22Rv1 (cell line): ENCODE data around the gene IGSF21.

Source experiments
- H3K27ac ChIP-seq: fragments of 450-650 bp; 2 replicates; pipeline ENCODE4 v1.5.1; 2017
- ZFX ChIP-seq: fragments of 450-650 bp; IDR thresholded peaks from 2 replicates; pipeline ENCODE4 v1.6.1; 2017; ENCODE audit warnings: antibody characterized with exemption, borderline replicate concordance
- TF ChIP-seq, protein P1 (sequence below): fragments of 450-650 bp; IDR thresholded peaks from 2 replicates; pipeline ENCODE4 v1.5.1; 2017; ENCODE audit warnings: mild to moderate bottlenecking

The IGSF21 gene

DNA sequence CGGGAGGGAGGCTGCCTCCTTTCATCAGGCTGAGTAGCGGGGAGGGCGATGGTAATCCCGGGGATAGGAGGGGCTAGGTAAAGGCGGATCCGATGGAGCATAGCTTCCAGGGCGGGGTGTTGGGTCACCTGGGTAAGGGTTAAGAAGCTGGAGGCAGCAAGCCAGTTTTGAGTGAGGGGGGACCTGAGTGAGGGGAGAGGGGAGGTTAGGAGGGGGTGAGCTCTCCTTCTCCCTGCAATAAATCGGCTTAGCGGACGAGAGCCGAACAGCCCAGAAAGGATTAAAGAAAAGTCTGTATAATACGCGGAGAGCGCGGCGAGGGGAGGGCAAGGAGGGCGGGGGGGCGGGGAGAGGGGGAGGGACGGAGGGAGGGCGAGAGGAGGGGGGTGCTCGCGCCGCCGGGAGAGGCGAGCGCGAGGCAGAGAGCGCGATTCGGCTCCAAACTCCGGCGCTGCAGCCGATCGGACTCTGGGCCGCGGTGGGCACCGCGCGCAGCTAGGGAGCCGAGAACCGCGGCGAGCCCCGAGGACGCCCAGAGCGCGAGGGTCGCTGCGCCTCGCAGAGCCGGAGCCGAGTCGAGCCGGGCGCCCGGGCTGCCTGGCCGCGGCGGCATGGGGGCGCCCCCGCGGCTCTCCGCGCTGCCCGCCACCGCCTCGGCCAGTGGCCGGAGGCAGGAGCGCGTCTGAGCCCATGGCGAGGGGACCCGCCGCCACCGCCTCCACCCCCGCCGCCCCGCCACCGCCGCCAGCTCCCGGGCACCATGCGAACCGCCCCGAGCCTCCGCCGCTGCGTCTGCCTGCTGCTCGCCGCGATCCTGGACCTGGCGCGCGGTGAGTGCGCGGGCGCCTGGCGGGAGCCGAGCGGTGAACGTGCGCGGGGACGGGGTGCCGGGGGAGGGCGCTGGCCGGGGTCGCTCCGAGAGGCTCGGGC lies at the start of gene IGSF21:
TSS of gene IGSF21 (plus strand) at position 430 of the 930 bp plus-strand sequence. CDS start at position 761, 331 bp downstream.
- TF ChIP-seq ZFX: no peak
- TF ChIP-seq, protein P1, sequence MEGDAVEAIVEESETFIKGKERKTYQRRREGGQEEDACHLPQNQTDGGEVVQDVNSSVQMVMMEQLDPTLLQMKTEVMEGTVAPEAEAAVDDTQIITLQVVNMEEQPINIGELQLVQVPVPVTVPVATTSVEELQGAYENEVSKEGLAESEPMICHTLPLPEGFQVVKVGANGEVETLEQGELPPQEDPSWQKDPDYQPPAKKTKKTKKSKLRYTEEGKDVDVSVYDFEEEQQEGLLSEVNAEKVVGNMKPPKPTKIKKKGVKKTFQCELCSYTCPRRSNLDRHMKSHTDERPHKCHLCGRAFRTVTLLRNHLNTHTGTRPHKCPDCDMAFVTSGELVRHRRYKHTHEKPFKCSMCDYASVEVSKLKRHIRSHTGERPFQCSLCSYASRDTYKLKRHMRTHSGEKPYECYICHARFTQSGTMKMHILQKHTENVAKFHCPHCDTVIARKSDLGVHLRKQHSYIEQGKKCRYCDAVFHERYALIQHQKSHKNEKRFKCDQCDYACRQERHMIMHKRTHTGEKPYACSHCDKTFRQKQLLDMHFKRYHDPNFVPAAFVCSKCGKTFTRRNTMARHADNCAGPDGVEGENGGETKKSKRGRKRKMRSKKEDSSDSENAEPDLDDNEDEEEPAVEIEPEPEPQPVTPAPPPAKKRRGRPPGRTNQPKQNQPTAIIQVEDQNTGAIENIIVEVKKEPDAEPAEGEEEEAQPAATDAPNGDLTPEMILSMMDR: 0 out of 2 replicates have a peak, but pooled peaks have one; percentile 4

DNA sequence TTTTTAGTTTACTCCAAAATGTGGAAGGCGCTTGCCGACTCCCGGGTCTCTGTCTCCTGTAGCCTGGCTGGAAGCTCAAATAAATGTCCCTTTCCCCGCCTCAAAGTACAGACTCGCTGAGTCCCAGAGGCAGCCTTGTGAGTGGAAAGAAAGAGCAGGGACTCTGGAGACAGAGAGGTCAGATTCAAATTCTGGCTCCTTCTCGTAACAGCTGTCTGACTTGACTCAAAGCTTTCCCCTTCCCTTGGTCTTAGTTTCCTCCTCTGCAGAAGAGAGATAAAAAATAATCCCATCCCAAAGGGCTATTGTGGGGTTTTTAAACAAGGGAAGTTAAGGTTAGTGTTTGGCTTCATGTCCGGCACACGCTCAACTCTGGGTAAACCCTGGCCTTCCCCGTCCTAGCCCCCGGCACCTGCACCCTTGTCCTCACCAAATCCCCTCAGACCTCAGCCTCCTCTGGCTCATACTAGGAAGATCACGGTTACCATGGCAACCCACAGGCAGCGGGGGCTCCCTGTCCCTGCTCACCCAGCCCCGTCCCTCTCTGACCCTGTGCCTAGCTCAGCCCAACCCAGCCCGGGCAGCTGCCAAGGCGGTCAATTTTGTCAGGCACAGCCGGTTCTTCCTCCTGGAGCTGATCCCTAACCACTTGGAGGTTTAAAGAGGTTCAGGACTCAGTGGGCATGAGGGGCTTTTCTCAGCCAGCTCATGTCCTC lies 49.2 kb upstream of the IGSF21 start:
- TF ChIP-seq ZFX: no peak
- TF ChIP-seq, protein P1: no peak

More for the DNA sequence above, at the start of gene IGSF21:
- H3K27ac ChIP-seq: no peak within 1 kb of the TSS

DNA sequence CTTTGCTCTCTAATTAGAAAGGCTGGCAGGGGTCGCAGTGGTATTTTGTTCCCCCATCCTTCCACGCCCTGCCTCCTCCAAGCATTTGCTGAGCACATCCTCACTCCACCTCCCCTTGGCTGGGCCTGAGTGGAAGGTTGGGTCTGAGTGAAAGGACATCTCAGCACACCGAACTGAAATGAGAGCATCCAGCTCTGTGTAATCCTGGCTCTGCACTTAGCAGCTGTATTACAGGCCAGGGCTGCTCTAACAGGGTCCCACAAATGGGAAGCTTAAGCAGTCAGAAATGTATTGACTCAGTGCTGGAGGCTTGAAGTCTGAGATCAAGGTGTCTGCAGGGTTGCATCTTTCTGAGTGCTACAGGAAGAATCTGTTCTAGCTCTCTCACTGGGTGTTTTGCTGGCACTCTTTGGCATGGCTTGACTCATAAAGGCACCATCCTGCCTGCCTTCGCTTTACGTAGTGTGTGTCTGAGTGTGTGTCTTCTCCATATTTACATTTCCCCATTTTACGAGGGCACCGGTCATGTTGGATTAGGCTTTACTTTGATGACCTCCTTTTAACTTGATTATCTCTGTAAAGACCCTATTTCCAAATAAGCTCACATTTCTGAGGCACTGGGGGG lies 48.5 kb upstream of the IGSF21 start:
- TF ChIP-seq, protein P1: no peak
- TF ChIP-seq ZFX: no peak
- no peak overlapping the region for H3K27ac ChIP-seq

More for the DNA sequence above, 49.2 kb upstream of the IGSF21 start:
- H3K27ac ChIP-seq: no peak overlapping the region

DNA sequence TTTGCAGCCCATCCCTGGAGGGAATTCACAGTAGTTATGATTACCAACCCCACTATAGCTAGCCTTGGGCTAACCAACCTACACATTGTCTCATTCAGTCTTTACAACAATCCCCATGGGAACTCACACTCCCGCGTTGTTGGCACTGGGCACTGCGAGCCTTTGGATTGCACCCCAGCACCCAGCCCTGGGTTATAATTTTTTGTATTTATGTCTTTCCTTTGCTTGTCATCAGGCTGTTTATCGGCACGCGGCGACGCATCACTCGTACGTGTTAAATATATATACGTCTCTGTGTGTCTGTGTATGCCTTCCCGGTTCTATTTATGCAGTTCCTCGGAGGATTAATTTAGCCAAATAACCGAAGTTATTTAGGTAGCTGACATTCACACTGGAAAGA lies 47.2 kb upstream of the IGSF21 start:
- no peak overlapping the region for H3K27ac ChIP-seq
- TF ChIP-seq, protein P1: no peak
- TF ChIP-seq ZFX: no peak

DNA sequence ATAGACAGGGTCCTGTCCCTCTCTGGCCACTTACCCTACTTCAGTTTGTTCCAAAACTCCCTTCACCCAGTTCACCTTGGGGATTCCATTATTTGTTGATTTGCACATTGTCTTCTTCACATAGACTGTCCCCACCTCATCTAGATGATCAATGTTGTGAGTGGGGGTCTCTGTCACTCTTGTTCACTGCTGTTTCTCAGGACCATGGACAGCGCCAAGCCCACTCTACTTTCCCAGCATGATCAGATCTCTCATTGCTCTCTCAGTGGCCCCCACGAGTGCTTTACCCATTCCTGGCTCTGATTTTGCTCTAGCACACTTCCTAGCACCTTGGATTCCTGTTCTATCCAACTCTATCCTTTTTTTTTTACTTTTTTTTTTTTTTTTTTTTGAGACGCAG lies 45.4 kb upstream of the IGSF21 start:
- H3K27ac ChIP-seq: no peak overlapping the region
- no peak for TF ChIP-seq ZFX
- TF ChIP-seq, protein P1: no peak

DNA sequence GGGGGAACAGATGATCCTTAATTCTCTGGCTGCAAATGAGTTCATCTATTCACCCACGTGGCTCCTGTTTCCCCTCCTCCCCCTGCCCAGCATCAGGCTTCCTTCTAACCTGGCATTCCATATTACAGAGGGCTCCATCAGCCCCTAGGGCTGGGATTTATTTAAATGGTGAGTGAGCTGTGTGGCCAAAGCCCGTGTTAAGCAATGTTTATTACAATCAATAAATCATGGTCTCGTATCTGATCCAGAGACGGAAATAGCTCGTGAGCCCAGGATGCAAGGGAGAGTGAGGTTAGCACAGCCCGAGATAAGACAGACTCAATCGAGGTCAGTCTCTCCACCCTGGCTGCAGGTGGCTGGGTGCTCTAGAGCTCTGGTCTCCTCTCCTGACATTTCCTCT lies 43.1 kb upstream of the IGSF21 start:
- H3K27ac ChIP-seq: no peak overlapping the region
- no peak for TF ChIP-seq ZFX
- TF ChIP-seq, protein P1: no peak
